MM.1S (cell line): ENCODE results near the gene CPB2.

ENCODE experiments used
- EZH2 ChIP-seq: fragments of 300-600 bp; sonication (generic); optimal IDR thresholded peaks from 2 replicates; pipeline ENCODE3; 2017; ENCODE audit warnings: low read depth, mild to moderate bottlenecking, antibody characterized with exemption, low read length, mixed read lengths
- EZH2phosphoT487 ChIP-seq: fragments of 300-600 bp; sonication (generic); IDR thresholded peaks from 2 replicates; pipeline ENCODE4 v1.6.1; 2018; ENCODE audit warnings: antibody characterized with exemption, low read length
- TF ChIP-seq, protein P1 (sequence below): fragments of 300-600 bp; sonication (generic); IDR thresholded peaks from 2 replicates; pipeline ENCODE4 v1.5.1; 2016; ENCODE audit warnings: antibody characterized with exemption, low read length, mixed read lengths

- TF ChIP-seq, protein P1, sequence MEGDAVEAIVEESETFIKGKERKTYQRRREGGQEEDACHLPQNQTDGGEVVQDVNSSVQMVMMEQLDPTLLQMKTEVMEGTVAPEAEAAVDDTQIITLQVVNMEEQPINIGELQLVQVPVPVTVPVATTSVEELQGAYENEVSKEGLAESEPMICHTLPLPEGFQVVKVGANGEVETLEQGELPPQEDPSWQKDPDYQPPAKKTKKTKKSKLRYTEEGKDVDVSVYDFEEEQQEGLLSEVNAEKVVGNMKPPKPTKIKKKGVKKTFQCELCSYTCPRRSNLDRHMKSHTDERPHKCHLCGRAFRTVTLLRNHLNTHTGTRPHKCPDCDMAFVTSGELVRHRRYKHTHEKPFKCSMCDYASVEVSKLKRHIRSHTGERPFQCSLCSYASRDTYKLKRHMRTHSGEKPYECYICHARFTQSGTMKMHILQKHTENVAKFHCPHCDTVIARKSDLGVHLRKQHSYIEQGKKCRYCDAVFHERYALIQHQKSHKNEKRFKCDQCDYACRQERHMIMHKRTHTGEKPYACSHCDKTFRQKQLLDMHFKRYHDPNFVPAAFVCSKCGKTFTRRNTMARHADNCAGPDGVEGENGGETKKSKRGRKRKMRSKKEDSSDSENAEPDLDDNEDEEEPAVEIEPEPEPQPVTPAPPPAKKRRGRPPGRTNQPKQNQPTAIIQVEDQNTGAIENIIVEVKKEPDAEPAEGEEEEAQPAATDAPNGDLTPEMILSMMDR, result no peak
- TF ChIP-seq EZH2 (no peak), EZH2phosphoT487 (no peak)
Measured at GRCh38 chr13:46142776-46143175, 37.9 kb upstream of the CPB2 start.
